HG03196 (cell line): ENCODE results near the gene BNC2.

ENCODE experiments used
- ATAC-seq: cut with Tn5 transposase; IDR thresholded peaks from one replicate; pipeline ENCODE4 v1.9.1; 2021; ENCODE audit not compliant: unreplicated experiment

Gene BNC2

GRCh38 chr9:16718952-16719351, 151.5 kb downstream of the BNC2 start:
- ATAC-seq: no peak

DNA sequence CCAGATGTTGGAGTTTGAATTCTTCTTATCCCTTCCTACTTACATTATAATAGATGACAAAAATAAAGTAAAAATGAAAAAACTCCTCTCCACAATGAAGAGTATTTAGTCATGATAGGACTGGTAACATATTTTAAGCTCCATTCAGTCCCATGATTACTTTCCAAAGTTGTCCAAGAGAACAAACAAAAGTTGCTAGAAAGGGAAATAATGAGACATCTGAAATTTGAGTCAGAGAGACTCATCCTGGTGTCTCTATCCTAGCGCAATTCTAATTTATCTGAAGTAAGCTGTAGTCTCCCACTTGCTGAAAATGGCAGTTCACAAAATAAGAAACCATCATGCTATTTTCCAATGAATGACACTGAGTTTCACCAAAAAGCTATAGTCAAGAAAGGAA, 152.2 kb downstream of the BNC2 start:
- no peak for ATAC-seq

DNA sequence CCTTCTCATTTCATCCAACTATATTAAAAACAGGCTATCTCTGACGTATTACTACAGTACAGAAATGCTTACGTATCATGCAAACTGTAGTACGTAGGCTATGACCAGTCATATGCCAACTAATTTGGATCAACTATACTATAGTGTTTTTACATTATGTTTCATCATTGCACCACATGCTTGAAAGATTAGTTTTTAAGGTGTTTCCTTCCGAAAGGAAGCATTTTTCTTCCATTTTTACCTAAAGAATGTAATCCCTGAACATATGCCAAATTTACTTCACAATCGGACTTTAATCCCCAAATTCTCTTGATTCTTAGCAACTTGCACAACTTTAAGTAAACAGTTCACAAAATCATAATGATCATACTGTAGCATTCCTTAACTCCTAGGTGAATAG, 153.9 kb downstream of the BNC2 start:
- ATAC-seq: no peak

DNA sequence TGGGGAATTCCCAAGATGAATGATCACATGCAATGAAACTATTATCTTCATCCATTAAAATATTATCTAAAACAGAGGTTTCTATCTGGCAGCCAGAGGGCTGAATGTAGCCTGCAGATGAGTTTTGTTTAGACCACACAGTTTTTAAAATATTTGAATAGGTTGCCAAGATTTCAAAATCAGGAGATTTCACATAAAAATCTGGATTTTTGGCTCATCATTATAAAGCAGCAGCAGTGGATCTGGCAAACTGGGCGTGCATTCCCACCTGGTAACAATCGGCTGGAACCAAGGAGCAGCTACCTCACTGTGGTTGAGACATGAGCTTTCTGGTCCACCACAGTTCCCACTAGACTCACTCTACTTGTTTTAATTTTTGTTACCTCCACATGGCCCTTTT, 155.1 kb downstream of the BNC2 start:
- no peak for ATAC-seq

- no peak for ATAC-seq
These were observed 157.7 kb downstream of the BNC2 start for GRCh38 chr9:16712787-16713186.

- no peak for ATAC-seq
These were observed 159.6 kb downstream of the BNC2 start for GRCh38 chr9:16710888-16711287.

- ATAC-seq: no peak
These were observed 160.5 kb downstream of the BNC2 start for GRCh38 chr9:16709924-16710323.

- ATAC-seq: no peak
These were observed 161.6 kb downstream of the BNC2 start for GRCh38 chr9:16708656-16709435.

- no peak for ATAC-seq
These were observed 165.3 kb downstream of the BNC2 start for GRCh38 chr9:16705111-16705604.

DNA sequence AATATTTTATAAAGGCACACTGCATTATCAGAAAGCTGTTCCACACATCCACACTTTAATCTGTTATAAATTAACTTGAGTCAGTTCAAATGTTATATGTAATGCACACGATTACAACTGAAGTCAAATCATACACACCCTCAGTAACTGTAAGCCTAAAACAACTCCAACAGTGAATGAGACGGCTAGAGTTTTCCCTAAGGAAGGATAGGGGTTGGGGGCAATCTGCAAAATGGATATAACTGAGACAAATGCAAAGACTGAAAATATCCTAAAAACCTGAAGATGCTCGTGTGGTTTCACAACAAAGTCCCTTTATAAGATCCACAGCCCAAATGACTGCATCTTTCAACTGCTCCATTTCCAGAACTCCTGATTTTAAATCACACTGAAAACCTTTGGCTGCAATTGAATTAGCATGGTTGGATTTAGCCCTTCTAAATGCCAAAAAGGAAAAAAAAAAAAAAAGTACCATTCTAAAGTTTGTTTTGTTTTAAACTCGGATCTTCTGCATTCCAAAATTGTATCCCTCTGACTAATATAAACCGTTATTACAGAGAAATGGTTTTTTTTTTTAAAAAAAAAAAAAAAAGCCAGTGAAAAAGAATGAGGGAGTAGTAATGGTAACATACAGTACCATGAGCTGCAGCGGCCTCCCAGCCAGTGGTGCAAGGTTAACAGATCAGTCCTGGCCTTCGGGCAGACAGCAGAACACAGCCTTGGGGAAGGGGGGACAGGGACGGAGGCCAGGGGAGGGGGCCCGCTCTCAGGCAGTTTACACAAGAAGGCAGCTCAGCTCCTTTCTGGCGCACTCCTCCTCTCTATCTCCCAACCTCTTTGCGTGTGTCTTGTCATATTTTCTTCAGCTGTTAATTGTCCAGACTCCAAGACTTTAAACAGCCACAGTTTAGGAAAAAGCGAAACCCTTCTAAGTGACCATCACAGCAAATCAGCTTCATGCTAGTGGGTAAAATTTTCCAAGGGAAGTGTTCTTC, 166.1 kb downstream of the BNC2 start:
- ATAC-seq: no peak

DNA sequence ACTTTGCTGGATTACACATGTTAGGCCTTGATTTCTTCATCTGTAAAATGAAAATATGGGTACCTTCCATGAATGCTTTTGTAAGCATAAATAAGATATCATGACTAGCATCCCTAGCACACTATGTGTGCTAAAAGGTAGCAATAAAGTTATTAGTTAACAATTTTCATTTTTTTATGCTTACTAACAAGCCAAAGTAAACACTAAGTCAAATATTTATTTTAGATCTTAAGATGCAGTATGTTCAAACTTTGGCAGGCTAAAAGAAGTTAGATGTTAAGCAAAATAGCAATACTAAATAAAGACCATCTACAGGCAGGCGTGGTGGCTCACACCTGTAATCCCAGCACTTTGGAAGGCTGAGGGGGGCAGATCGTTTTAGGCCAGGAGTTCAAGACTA, 169.1 kb downstream of the BNC2 start:
- ATAC-seq: no peak

GRCh38 chr9:16693616-16694015, 176.9 kb downstream of the BNC2 start:
- no peak for ATAC-seq

DNA sequence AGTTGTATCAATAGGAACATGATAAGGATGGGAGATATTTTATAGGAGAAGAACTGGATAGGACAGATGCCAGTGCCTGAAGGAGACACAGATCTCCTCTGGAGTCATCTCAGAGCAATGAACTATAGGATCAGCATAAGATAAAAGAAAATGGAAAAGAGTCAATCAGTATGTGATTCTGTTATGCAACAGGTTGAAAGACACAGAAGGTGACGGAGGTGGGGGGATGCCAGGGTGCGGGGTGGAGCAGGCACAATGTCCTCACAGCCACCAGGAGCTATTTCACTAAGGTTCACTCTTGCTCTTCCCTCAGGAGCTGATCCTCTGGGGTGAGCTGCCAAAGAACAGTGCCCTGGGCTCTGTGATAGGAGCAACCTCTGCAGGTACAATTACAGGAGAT, 179.8 kb downstream of the BNC2 start:
- no peak for ATAC-seq

DNA sequence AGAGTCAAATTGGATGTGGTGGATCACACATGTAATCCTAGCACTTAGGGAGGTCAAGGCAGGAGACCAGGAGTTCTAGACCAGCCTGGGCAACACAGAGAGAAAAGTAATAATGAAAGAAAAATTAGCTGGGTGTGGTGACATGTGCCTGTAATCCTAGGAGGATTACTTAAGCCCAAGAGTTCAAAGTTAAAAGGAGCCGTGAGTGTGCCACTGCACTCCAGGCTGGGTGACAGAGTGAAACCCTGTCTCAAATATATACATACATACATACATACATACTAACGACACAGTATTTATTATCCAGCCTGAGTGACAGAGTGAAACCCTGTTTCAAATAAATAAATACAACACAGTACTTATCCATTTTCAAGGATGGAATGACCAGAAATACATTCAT, 180.3 kb downstream of the BNC2 start:
- ATAC-seq: no peak

- no peak for ATAC-seq
These were observed 181.0 kb downstream of the BNC2 start for GRCh38 chr9:16689351-16689938.

GRCh38 chr9:16688814-16689213, 181.7 kb downstream of the BNC2 start:
- no peak for ATAC-seq

DNA sequence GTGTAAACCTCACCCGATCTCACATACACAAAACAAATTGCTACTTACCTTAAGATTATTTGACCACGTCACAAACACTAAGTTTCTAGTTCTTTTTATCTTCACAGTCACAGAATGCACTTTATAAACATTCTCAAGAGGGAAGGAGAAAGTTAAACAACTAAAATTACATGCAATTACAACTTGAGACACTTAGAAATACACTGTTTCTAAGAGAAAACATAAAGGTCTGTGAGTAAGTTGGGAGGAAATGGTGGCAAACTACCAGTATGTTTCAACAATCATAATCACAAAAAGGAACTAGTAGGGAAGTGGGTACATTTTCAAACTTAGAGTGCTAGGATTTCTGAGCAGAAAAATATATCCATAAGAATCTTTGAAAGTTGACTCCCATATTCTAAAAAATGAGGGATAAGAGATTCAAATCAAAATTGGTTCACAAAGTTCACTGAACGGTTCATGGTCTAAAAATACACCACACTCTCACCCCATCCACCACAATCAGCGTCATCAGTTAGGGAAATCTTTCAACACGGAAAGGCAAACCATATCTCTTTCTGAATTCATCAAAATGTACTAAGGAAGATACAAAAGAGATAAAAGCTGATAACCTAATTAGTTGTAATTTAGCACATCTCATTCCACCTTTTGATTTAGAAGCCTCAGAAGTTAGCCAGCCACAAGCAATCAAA, 182.6 kb downstream of the BNC2 start:
- no peak for ATAC-seq

DNA sequence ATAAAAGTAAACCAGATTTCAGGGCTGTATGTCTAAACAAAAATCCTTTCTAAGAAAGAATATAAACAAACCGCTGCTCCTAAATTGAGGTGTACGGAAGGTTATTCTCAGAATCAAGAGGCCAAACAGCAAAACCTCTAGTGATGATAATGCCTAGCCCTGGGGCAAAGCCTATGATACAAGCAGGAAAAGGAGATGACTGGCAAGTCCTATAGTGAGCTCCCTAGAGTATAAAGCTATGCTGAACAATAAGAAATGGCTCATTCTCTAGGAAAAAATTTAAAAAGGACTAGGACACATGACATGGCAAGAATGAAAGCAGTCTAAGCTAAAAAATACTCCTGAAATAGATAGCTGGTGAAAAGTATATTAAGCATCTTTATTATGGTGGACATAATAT, 187.1 kb downstream of the BNC2 start:
- no peak for ATAC-seq

DNA sequence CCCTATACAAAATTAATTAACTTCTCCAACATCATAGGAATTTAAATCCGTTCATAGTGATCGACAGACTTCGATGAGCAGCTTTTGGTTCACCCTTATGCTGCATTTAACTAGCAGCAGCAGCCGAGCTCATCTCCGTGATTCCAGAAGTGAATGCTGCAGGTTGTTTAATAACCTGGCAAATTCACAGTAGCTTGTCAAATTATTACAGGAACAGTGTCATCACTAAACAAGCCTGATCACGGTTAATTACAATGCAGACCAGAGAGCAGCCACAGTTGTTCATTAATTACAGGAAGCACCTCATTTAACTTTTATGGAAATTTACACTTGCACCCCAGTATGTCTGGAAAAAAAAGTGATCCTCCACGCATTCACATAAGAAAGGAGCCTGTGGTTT, 188.2 kb downstream of the BNC2 start:
- ATAC-seq: no peak

- no peak for ATAC-seq
These were observed 188.8 kb downstream of the BNC2 start for GRCh38 chr9:16681652-16681987.
